GM12874 (cell line): ENCODE measurements around the gene PSMD11.

Source experiments
- TF ChIP-seq, protein P1 (sequence below): IDR thresholded peaks from 2 replicates; pipeline ENCODE4 v1.5.1; 2011; ENCODE audit warnings: low read depth, mild to moderate bottlenecking, control low read depth, low read length, moderate library complexity; ENCODE audit not compliant: insufficient read depth

The PSMD11 gene

DNA sequence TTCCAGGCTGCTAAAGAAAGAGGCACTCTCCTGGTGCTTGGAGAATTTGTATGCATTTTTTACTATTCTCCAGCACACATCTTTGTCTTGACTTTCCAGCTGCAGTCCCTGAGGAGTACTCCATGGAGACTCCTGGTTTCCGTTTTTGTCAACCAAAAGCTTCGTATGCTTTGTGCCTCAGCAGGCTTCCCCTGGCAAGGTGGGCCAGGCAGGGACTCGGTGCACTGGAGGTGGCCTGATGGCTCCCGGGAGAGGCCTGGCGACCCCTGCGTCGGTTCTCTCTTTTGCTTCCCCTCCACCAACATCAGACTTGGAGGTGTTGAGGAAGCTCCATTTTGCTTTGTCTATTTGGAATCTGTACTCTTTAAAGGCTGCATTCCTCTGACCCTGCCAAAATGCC, 66.2 kb downstream of the PSMD11 start:
- TF ChIP-seq, protein P1, sequence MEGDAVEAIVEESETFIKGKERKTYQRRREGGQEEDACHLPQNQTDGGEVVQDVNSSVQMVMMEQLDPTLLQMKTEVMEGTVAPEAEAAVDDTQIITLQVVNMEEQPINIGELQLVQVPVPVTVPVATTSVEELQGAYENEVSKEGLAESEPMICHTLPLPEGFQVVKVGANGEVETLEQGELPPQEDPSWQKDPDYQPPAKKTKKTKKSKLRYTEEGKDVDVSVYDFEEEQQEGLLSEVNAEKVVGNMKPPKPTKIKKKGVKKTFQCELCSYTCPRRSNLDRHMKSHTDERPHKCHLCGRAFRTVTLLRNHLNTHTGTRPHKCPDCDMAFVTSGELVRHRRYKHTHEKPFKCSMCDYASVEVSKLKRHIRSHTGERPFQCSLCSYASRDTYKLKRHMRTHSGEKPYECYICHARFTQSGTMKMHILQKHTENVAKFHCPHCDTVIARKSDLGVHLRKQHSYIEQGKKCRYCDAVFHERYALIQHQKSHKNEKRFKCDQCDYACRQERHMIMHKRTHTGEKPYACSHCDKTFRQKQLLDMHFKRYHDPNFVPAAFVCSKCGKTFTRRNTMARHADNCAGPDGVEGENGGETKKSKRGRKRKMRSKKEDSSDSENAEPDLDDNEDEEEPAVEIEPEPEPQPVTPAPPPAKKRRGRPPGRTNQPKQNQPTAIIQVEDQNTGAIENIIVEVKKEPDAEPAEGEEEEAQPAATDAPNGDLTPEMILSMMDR: no peak

DNA sequence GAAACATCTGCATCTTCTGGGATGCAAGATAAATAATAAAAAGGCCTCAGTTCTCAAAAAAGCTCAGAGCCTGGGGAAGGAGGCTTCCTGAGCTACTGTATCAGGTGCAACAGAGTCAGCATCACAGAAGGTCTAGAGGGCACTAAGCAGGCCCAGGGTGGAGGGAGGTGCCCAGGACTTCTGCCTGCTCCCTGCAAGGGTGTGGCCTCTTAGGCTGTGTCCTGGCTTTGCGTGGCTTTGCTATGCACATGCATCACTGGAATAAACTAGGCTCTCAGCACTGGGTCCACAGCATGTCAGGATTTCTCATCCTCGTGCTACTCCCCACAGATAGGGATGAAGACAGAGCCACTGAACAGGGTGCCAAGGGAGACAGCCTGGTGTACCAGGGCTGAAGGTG, 68.0 kb downstream of the PSMD11 start:
- TF ChIP-seq, protein P1: no peak

DNA sequence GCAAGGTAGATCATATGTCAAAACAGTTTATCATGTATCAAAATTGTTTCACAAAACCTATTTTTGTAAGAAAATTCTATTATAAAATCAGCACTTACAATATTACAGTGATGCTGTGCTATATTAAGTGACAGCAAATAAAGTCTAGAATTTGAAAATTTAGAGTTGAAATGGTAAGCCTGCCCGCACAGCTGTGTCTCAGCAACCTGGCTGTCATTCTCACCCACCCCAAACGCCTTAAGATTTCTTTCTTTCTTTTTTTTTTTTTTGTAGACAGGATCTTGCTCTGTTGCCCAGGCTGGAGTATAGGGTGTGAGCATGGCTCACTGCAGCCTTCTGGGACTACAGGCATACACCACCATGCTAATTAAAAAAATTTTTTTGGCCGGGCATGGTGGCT, 69.3 kb downstream of the PSMD11 start:
- TF ChIP-seq, protein P1: no peak

DNA sequence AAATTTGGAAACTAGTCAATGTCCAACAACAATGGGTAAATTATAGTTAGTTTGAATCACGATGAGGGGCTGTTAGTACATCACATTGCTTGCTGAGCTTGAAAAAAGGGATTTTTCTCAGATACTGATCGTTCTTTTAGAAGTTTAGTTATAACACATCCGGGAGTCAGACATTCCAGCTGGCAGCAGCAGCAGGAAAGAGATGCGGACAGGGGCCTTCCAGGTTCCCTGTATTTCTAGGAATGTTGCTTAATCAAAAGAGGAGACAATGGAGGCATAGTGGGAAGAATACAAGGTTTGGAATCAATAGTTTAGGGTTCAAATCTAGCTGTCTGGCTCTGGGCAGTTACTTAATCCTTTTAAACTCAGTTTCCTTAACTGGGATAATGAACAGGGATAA, 70.3 kb downstream of the PSMD11 start:
- TF ChIP-seq, protein P1: no peak

DNA sequence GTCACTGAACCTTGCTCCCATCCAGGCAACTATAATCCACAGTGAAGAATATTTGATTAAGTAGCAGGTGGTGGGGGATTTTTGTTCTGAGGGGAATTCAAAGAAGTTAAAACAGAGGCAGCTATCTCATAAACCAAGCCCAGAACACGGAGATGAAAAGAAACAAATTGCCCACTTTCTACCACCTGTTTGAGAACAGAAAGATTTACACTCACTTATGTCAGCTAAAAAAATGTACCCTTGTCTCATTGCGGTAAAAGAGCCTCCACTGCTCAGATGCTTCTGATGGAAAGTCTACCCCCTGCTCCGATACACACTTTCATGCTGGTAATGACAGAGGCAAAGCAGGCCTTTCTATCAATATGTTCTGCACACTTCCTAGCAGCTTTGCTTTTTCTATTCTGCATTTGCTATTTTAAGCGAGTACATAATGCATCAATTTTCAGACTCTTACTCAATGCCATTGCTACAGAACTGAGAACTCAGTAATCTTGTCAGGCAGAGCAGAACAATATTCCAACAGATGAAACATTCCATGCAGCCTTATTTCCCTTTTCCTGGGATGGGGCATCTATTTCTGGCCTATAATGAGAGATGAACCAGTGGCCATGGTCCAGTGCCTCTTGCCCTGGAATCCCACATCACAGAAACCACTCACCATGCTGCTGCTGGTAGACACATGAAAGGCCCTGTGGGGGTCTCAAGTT, 71.5 kb downstream of the PSMD11 start:
- TF ChIP-seq, protein P1: no peak

DNA sequence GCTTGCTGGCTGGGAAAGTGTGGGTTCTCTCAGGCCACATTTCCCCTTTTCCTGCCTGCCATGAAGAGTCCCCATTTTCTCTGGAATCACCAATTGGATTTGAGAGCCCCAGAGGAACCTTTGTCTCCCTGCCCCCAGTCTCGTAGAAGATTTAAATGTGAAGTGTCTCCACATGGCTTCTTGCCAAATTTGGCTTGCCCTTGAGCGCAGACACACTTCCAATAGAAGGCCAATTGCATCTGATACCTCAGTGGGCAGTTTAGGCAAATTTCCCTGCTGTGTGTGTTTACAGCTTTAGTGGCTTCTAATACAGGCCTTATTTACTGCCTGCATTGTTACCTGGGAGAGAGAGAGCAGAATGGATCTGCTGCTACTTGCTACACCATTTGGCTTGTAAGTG, 72.1 kb downstream of the PSMD11 start:
- TF ChIP-seq, protein P1: no peak

DNA sequence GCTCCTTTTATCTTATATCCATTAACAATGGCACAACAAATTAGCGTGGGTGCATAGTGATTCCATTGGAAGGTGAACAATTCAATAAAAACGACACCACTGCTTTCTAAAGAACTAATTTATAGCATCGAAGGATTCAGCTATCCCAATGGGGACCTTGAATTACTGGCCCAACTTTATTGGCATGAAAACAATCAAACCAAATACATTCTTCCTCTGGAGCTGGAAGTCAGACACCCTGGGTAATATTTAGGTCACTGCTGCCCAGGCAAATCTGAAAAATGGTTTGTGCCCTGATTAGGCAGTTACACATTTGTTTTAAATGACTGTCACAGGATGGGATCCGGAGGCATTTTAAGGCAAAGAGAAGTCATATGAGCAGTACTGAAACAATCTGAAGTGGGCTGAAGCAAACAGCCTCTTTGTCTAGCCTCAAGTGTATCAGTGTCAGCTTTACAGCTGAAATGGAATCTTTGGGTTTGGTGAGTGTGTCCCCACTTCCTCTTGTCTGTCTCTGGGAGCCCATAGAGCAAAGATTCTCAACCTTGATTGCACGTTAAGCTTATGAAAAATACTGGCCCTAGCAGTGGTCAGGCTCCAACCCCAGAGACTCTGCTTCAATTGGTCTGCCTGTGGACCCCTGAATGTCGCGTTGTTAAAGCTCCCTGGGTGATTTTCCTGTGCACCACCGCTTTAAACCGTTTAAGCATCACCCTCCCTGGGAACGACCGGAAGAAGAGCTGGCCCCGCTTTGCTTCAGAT, 72.8 kb downstream of the PSMD11 start:
- TF ChIP-seq, protein P1: no peak
